Naive thymus-derived CD4-positive, alpha-beta T cell (primary cell): ENCODE results near the gene CABLES2. TPM values are rescaled to one million over a fixed set of nuclear protein-coding genes. Genes with fewer than 3 reads are reported as not detected.

Experiments used
- ATAC-seq: fragments of 150-1000 bp; cut with Tn5 transposase; 2 replicates; pipeline ENCODE4 v1.10.0; 2021; ENCODE audit warnings: mild to moderate bottlenecking, moderate library complexity
- CTCF ChIA-PET: fragments of 350-600 bp; sonication (Branson Sonifier 250); formaldehyde crosslinking; loops from one replicate; lab custom pipeline; 2021; ENCODE audit warnings: antibody characterized with exemption; lab: Charles Lee
- POLR2A ChIA-PET: fragments of 350-600 bp; sonication (Branson Sonifier 250); formaldehyde crosslinking; loops from one replicate; lab custom pipeline; 2021; ENCODE audit warnings: antibody characterized with exemption, inconsistent platforms; lab: Charles Lee
- DNase-seq, 9 donors: peaks; one replicate each; pipeline versions ENCODE4 v3.0.0 to v3.0.0-alpha.2; 2020 to 2022; ENCODE audit warnings: mixed read lengths in 1 of 9
- H3K27ac ChIP-seq: one replicate; pipeline ENCODE4 v1.7.0; 2013; ENCODE audit warnings: mild to moderate bottlenecking, low read depth, low read length, moderate library complexity
- H3K27me3 ChIP-seq, 2 donors: one replicate each; pipeline ENCODE4 v1.7.0; 2013; ENCODE audit warnings: low read length in 2 of 2, mild to moderate bottlenecking in 2 of 2, moderate library complexity in 2 of 2; ENCODE audit not compliant: control insufficient read depth in 2 of 2, insufficient read depth in 2 of 2
- H3K36me3 ChIP-seq, 3 experiments: 1 replicate in 2 of 3; 2 replicates in 1 of 3; pipeline ENCODE4 v1.7.0; 2013; ENCODE audit warnings: low read length in 3 of 3, mild to moderate bottlenecking in 3 of 3, moderate library complexity in 1 of 3; ENCODE audit not compliant: insufficient read depth in 3 of 3, control insufficient read depth in 2 of 3
- H3K4me1 ChIP-seq, 2 donors: one replicate each; pipeline ENCODE4 v1.7.0; 2013; ENCODE audit warnings: low read length in 2 of 2, mild to moderate bottlenecking in 2 of 2, moderate library complexity in 1 of 2; ENCODE audit not compliant: control insufficient read depth in 2 of 2, insufficient read depth in 2 of 2
- H3K4me3 ChIP-seq: 2 replicates; pipeline ENCODE4 v1.7.0; 2013; ENCODE audit warnings: mild to moderate bottlenecking, low read length
- H3K9me3 ChIP-seq, 3 experiments: 1 replicate in 2 of 3; 2 replicates in 1 of 3; pipeline ENCODE4 v1.7.0; 2013; ENCODE audit warnings: low read length in 3 of 3; ENCODE audit not compliant: control insufficient read depth in 2 of 3
- H3K27ac Mint-ChIP-seq, 9 donors: one replicate each; pipeline ENCODE4 v1.8.0; 2020 to 2022; ENCODE audit warnings: mixed read lengths in 9 of 9, mild to moderate bottlenecking in 8 of 9, moderate library complexity in 5 of 9, inconsistent platforms in 2 of 9
- H3K27me3 Mint-ChIP-seq, 5 donors: one replicate each; pipeline ENCODE4 v1.8.0; 2021 to 2022; ENCODE audit warnings: mixed read lengths in 5 of 5, mild to moderate bottlenecking in 1 of 5
- H3K36me3 Mint-ChIP-seq, 5 donors: one replicate each; pipeline ENCODE4 v1.8.0; 2020 to 2022; ENCODE audit warnings: mixed read lengths in 5 of 5, mild to moderate bottlenecking in 3 of 5, inconsistent platforms in 1 of 5
- H3K4me1 Mint-ChIP-seq, 7 donors: one replicate each; pipeline ENCODE4 v1.8.0; 2020 to 2022; ENCODE audit warnings: mixed read lengths in 7 of 7, mild to moderate bottlenecking in 3 of 7, inconsistent platforms in 1 of 7
- H3K4me3 Mint-ChIP-seq, 10 donors: one replicate each; pipeline ENCODE4 v1.8.0; 2020 to 2022; ENCODE audit warnings: mild to moderate bottlenecking in 10 of 10, mixed read lengths in 10 of 10, moderate library complexity in 6 of 10, inconsistent platforms in 2 of 10
- H3K9me3 Mint-ChIP-seq, 11 donors: one replicate each; pipeline ENCODE4 v1.8.0; 2020 to 2022; ENCODE audit warnings: mixed read lengths in 11 of 11, mild to moderate bottlenecking in 4 of 11, inconsistent platforms in 1 of 11, moderate library complexity in 1 of 11
- intact Hi-C, 2 donors: fragments of 100-400 bp; cut with micrococcal nuclease; formaldehyde crosslinking; loops; one replicate each; pipeline ENCODE4 v1.15.1; 2023
- polyA plus RNA-seq, 2 donors: library from polyadenylated mRNA; unstranded; fragments of 300-500 nt; fragmentation: Illumina TruSeq; gene quantifications; one replicate each; pipeline ENCODE4 v1.2.3, GENCODE V29; 2021
- total RNA-seq, 6 experiments: library from RNA in 5 of 6; stranded (reverse) in 5 of 6; gene quantifications; 1 replicate in 5 of 6; 2 replicates in 1 of 6; pipeline ENCODE4 v1.2.3 and lab custom pipeline; 2021 to 2026

Gene CABLES2
- total and polyA plus RNA-seq, 7 experiments from 2014 or later, result 0.61 to 16.7 (median 5.6) TPM

DNA sequence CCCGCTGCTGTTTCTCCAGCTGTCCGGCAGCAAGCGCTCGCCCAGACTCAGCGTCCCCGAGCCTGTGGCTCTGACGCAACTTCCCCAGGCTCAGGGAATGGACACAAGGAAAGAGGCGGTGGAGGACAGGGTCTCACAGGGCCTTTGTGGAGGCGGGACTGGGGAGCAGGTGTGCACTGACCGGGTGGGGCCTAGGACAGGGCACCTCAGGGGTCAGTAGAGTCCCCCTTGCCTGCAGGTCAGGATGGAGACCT lies 60.0 kb downstream of the CABLES2 start:
- H3K9me3 ChIP-seq, result no peaks in the 10 kb centered on the region
- CTCF ChIA-PET, result no interaction called here
- DNase-seq (no peak), ATAC-seq (no peak)
- H3K27me3 Mint-ChIP-seq, result no peaks in the 10 kb centered on the region
- POLR2A ChIA-PET, result no interaction called here
- no peaks in the 10 kb centered on the region for H3K27me3 ChIP-seq
- peaks cover 0 to 4% (median 4%) of the 10 kb centered on the region in 5 donors for H3K36me3 Mint-ChIP-seq
- peaks cover 0 to 11% (median 5%) of the 10 kb centered on the region in 11 donors for H3K9me3 Mint-ChIP-seq
- peaks cover 0 to 3% (median 0%) of the 10 kb centered on the region in 7 donors for H3K4me1 Mint-ChIP-seq
- H3K36me3 ChIP-seq, result no peaks in the 10 kb centered on the region
- intact Hi-C loops, result no loop called here
- no peak overlapping the region for H3K4me3 ChIP-seq
- H3K27ac Mint-ChIP-seq, result no peak overlapping the region
- H3K4me1 ChIP-seq, result no peaks in the 10 kb centered on the region
- no peak overlapping the region for H3K27ac ChIP-seq
- H3K4me3 Mint-ChIP-seq, result no peak overlapping the region

DNA sequence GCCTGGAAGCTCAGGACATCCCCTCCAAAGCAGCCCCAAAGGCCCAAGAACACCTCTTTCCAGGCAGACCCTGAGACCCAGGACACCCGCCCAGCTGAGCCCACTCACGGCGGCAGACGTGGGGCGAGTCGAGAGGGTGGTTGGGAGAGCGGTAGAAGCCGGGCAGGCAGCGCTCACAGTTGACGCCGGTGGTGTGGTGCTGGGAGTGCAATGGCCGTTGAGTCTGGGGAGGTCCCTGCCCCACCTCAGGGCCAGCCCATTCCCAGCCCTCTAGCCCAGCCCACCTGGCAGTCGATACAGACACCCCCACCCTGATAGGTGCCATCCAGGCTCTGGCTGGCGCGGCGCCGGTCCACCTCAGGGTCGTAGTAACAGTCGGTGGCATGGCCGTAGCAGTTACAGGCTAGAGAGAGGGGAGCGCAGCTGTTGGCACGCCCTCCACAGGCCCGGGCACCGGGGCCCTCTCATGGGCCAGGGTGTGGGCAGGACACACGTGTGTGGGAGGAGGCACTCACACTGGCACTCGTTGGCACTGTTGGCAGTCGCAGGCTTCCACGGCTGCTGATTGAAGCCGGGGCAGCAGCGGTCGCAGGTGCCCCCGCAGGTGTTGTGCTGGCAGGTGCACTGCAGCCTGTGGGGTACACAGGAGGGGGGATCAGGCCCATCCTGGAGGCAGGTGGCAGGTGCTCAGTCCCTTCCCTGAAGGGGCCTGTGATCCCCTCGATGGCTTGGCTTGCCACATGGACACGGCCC lies 60.5 kb downstream of the CABLES2 start:
- Mint-ChIP-seq H3K9me3 (peaks cover 0 to 11% (median 5%) of the 10 kb centered on the region in 11 donors), H3K4me1 (peaks cover 0 to 3% (median 0%) of the 10 kb centered on the region in 7 donors), H3K27me3 (no peaks in the 10 kb centered on the region), H3K36me3 (peaks cover 0 to 4% (median 4%) of the 10 kb centered on the region in 5 donors), H3K4me3 (no peak overlapping the region), H3K27ac (no peak overlapping the region)
- no peak overlapping the region for H3K27ac ChIP-seq
- no peaks in the 10 kb centered on the region for H3K9me3 ChIP-seq
- no peaks in the 10 kb centered on the region for H3K27me3 ChIP-seq
- ChIA-PET POLR2A (no interaction called here), CTCF (no interaction called here)
- H3K4me3 ChIP-seq, result no peak overlapping the region
- no peaks in the 10 kb centered on the region for H3K36me3 ChIP-seq
- ATAC-seq (no peak), DNase-seq (no peak)
- intact Hi-C loops, result no loop called here
- no peaks in the 10 kb centered on the region for H3K4me1 ChIP-seq

DNA sequence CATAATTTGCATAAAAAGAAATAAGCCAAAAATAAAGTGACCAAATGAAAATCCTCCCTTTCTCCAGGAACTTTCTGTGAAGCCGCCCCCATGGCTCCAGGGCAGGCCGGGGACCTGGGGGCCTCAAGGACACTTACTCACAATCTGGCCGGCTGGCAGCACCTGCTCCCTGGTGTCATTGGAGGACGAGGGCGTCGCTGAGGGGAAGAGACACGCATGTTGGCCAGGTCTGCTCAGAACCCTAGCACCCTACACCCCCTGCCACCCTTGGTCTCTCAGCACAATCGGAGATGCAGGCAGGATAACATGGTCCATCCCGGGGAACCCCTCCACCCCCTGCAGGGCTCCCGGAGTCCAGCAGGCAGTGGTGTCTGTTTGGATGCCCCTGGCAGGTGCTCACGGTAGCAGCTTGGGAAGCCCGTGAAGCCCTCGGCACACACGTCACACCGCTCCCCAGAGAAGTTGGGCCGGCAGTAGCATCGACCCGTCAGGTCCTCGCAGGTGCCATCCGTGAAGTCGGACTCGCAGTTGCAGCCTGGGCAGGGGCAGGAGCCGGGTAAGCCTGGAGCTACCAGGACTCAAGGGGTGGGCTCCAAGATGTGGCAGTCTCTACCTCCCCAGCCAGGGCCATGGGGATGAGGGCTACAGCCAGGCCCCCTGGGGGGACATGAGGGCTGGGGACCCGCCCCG lies 61.3 kb downstream of the CABLES2 start:
- CTCF ChIA-PET, result interaction anchor here (0.6 kb wide), 1 partner anchor 80 kb away, joined by 3 read pairs; no protein-coding TSS in a partner anchor

DNA sequence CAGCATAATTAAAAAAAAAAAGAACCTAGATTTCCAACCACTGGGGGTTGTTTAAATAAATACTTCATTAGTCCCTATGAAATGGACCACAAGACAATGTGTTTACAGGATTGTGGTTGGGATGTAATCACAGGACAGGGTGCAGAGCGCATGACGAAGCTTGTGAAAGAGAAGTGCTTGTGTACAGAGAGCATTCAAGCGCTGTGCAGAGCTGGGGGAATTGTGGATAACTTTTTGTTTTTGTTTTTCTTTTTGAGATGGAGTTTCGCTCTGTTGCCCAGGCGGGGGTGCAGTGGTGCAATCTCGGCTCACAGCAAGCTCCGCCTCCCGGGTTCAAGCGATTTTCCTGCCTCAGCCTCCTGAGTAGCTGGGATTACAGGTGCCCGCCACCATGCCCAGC lies 62.3 kb downstream of the CABLES2 start:
- ChIA-PET CTCF (no interaction called here), POLR2A (no interaction called here)
- no peak for DNase-seq
- Mint-ChIP-seq H3K4me1 (peaks cover 0 to 3% (median 0%) of the 10 kb centered on the region in 7 donors), H3K36me3 (peaks cover under 1 to 8% (median 4%) of the 10 kb centered on the region in 5 donors), H3K9me3 (peaks cover 0 to 11% (median 6%) of the 10 kb centered on the region in 11 donors), H3K4me3 (no peak overlapping the region), H3K27ac (no peak overlapping the region), H3K27me3 (peaks cover 0 to 3% (median 3%) of the 10 kb centered on the region in 5 donors)
- no peak overlapping the region for H3K27ac ChIP-seq
- no peaks in the 10 kb centered on the region for H3K36me3 ChIP-seq
- intact Hi-C loops, result no loop called here
- no peak overlapping the region for H3K4me3 ChIP-seq
- no peaks in the 10 kb centered on the region for H3K9me3 ChIP-seq
- no peaks in the 10 kb centered on the region for H3K27me3 ChIP-seq
- ATAC-seq, result no peak
- no peaks in the 10 kb centered on the region for H3K4me1 ChIP-seq

More for the DNA sequence above, 61.3 kb downstream of the CABLES2 start:
- Histone ChIP-seq H3K36me3 (no peaks in the 10 kb centered on the region), H3K4me1 (no peaks in the 10 kb centered on the region), H3K9me3 (no peaks in the 10 kb centered on the region), H3K4me3 (no peak overlapping the region), H3K27ac (no peak overlapping the region), H3K27me3 (no peaks in the 10 kb centered on the region)
- peaks cover 0 to 4% (median 4%) of the 10 kb centered on the region in 5 donors for H3K36me3 Mint-ChIP-seq
- H3K4me3 Mint-ChIP-seq, result no peak overlapping the region
- H3K9me3 Mint-ChIP-seq, result peaks cover 0 to 11% (median 5%) of the 10 kb centered on the region in 11 donors
- no peak overlapping the region for H3K27ac Mint-ChIP-seq
- intact Hi-C loops, result no loop called here
- ATAC-seq (no peak), DNase-seq (no peak)
- H3K27me3 Mint-ChIP-seq, result no peaks in the 10 kb centered on the region
- peaks cover 0 to 3% (median 0%) of the 10 kb centered on the region in 7 donors for H3K4me1 Mint-ChIP-seq
- POLR2A ChIA-PET, result no interaction called here

DNA sequence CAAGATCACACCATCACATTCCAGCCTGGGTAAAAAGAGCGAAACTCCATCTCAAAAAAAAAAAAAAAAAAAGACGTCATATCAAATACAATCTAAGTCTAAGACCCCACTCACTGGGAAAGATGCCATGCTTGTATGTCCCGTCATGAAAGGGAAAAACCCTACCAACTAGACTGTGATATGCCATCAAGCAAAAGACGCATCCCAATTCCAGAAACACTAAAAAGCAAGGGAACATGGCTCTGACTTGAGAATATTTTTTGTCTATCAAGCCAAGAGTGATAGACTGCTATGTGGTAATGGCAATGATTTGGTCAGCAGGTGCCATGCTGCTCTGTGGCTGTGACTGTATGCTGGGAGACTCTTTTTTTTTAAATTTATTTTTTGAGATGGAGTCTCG lies 63.0 kb downstream of the CABLES2 start:
- Histone ChIP-seq H3K27me3 (no peaks in the 10 kb centered on the region), H3K4me1 (no peaks in the 10 kb centered on the region), H3K36me3 (no peaks in the 10 kb centered on the region), H3K9me3 (no peaks in the 10 kb centered on the region), H3K4me3 (no peak overlapping the region), H3K27ac (no peak overlapping the region)
- peaks cover 3 to 9% (median 5%) of the 10 kb centered on the region in 5 donors for H3K36me3 Mint-ChIP-seq
- intact Hi-C loops, result no loop called here
- peaks cover 0 to 15% (median 5%) of the 10 kb centered on the region in 11 donors for H3K9me3 Mint-ChIP-seq
- DNase-seq, result no peak
- ATAC-seq, result no peak
- H3K27ac Mint-ChIP-seq, result no peak overlapping the region
- ChIA-PET CTCF (no interaction called here), POLR2A (no interaction called here)
- H3K4me1 Mint-ChIP-seq, result peaks cover 0 to 7% (median 0%) of the 10 kb centered on the region in 7 donors
- H3K27me3 Mint-ChIP-seq, result peaks cover 0 to 7% (median 7%) of the 10 kb centered on the region in 5 donors
- no peak overlapping the region for H3K4me3 Mint-ChIP-seq

DNA sequence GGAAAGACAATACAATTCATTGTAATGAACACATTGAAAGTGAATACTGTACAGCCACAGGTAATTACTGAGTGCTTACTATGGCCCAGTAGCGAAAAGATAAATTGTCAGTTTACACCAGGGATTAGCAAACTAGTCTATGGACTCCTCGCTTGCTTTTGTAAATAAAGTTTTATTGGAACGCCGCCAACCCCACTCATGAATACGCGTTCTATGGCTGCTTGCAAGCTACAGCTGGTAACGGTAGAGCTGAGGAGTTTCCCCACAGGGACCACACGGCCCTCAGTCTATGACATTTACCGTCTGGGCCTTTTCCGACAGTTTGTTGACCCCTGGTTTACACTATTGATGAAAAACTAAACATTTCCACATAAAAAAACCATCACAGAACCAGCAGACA lies 64.2 kb downstream of the CABLES2 start:
- H3K4me3 Mint-ChIP-seq, result no peak overlapping the region
- peaks cover 0 to 11% (median 7%) of the 10 kb centered on the region in 5 donors for H3K27me3 Mint-ChIP-seq
- no peak overlapping the region for H3K27ac ChIP-seq
- peaks cover 0 to 7% (median 0%) of the 10 kb centered on the region in 7 donors for H3K4me1 Mint-ChIP-seq
- H3K4me3 ChIP-seq, result no peak overlapping the region
- no peak for DNase-seq
- POLR2A ChIA-PET, result no interaction called here
- no peak for ATAC-seq
- CTCF ChIA-PET, result no interaction called here
- H3K27ac Mint-ChIP-seq, result no peak overlapping the region
- peaks cover 0 to 5% (median 3%) of the 10 kb centered on the region in 5 donors for H3K36me3 Mint-ChIP-seq
- peaks cover 0 to 8% (median 0%) of the 10 kb centered on the region in 11 donors for H3K9me3 Mint-ChIP-seq
- no peaks in the 10 kb centered on the region for H3K9me3 ChIP-seq
- no peaks in the 10 kb centered on the region for H3K36me3 ChIP-seq
- H3K4me1 ChIP-seq, result no peaks in the 10 kb centered on the region
- no peaks in the 10 kb centered on the region for H3K27me3 ChIP-seq
- intact Hi-C loops, result no loop called here
